ENCODE results near the gene MUC4.

The MUC4 gene

GRCh38 chr3:195815169-195815771 lies 3.5 kb upstream of the MUC4 start:
- Histone ChIP-seq H3K27me3 (ENCODE audit: insufficient read depth, low read length, poor library complexity, severe bottlenecking) (no peaks in the 10 kb centered on the region), H4K20me1 (ENCODE audit: insufficient read depth, low read length, poor library complexity, severe bottlenecking) (no peaks in the 10 kb centered on the region), H2AFZ (ENCODE audit: low read length) (no peak overlapping the region), H3F3A (ENCODE audit: low read depth) (no peaks in the 10 kb centered on the region), H3K4me3 (ENCODE audit: low read length, poor library complexity, severe bottlenecking) (no peak overlapping the region), H3K36me3 (ENCODE audit: insufficient read depth, low read length) (no peaks in the 10 kb centered on the region), H3K4me1 (ENCODE audit: insufficient read depth, low read length, poor library complexity, severe bottlenecking) (no peaks in the 10 kb centered on the region), H3K9me3 (ENCODE audit: insufficient read depth, low read depth, low read length) (no peaks in the 10 kb centered on the region), H3K9ac (ENCODE audit: low read depth, low read length, poor library complexity, severe bottlenecking) (no peak overlapping the region), H3K4me2 (ENCODE audit: low read depth, low read length, poor library complexity, severe bottlenecking) (no peak overlapping the region), H3K9me2 (replicated peaks; ENCODE audit: low read depth, low read length) (no peaks in the 10 kb centered on the region), H3K79me2 (ENCODE audit: insufficient read depth, low read length) (no peaks in the 10 kb centered on the region)
- TF ChIP-seq EZH2phosphoT487 (IDR thresholded peaks at IDR 0.05; ENCODE audit: borderline replicate concordance) (no peak), CTCF (conservative IDR thresholded peaks at IDR 0.05; ENCODE audit: low read length) (no peak)

GRCh38 chr3:195813916-195814640 lies 2.3 kb upstream of the MUC4 start:
- H4K20me1 ChIP-seq (ENCODE audit: insufficient read depth, low read length, poor library complexity, severe bottlenecking): no peaks in the 10 kb centered on the region
- no peak overlapping the region for H2AFZ ChIP-seq (ENCODE audit: low read length)
- H3K27me3 ChIP-seq (ENCODE audit: insufficient read depth, low read length, poor library complexity, severe bottlenecking): no peaks in the 10 kb centered on the region
- no peak overlapping the region for H3K9ac ChIP-seq (ENCODE audit: low read depth, low read length, poor library complexity, severe bottlenecking)
- H3K4me2 ChIP-seq (ENCODE audit: low read depth, low read length, poor library complexity, severe bottlenecking): no peak overlapping the region
- H3K36me3 ChIP-seq (ENCODE audit: insufficient read depth, low read length): no peaks in the 10 kb centered on the region
- no peaks in the 10 kb centered on the region for H3F3A ChIP-seq (ENCODE audit: low read depth)
- H3K9me3 ChIP-seq (ENCODE audit: insufficient read depth, low read depth, low read length): no peaks in the 10 kb centered on the region
- H3K9me2 ChIP-seq (replicated peaks; ENCODE audit: low read depth, low read length): no peaks in the 10 kb centered on the region
- no peak for TF ChIP-seq CTCF (conservative IDR thresholded peaks at IDR 0.05; ENCODE audit: low read length)
- no peak for TF ChIP-seq EZH2phosphoT487 (IDR thresholded peaks at IDR 0.05; ENCODE audit: borderline replicate concordance)
- no peaks in the 10 kb centered on the region for H3K4me1 ChIP-seq (ENCODE audit: insufficient read depth, low read length, poor library complexity, severe bottlenecking)
- H3K4me3 ChIP-seq (ENCODE audit: low read length, poor library complexity, severe bottlenecking): no peak overlapping the region
- no peaks in the 10 kb centered on the region for H3K79me2 ChIP-seq (ENCODE audit: insufficient read depth, low read length)

GRCh38 chr3:195812366-195812765 lies 637 bp upstream of the MUC4 start:
- Histone ChIP-seq H3K4me1 (ENCODE audit: insufficient read depth, low read length, poor library complexity, severe bottlenecking) (no peaks in the 10 kb centered on the region), H3K4me2 (ENCODE audit: low read depth, low read length, poor library complexity, severe bottlenecking) (no peak overlapping the region), H3K4me3 (ENCODE audit: low read length, poor library complexity, severe bottlenecking) (no peak overlapping the region), H3K9ac (ENCODE audit: low read depth, low read length, poor library complexity, severe bottlenecking) (no peak overlapping the region), H3K9me2 (replicated peaks; ENCODE audit: low read depth, low read length) (no peaks in the 10 kb centered on the region), H3F3A (ENCODE audit: low read depth) (no peaks in the 10 kb centered on the region), H3K79me2 (ENCODE audit: insufficient read depth, low read length) (no peaks in the 10 kb centered on the region), H2AFZ (ENCODE audit: low read length) (no peak overlapping the region), H4K20me1 (ENCODE audit: insufficient read depth, low read length, poor library complexity, severe bottlenecking) (no peaks in the 10 kb centered on the region), H3K27me3 (ENCODE audit: insufficient read depth, low read length, poor library complexity, severe bottlenecking) (no peaks in the 10 kb centered on the region), H3K9me3 (ENCODE audit: insufficient read depth, low read depth, low read length) (no peaks in the 10 kb centered on the region), H3K36me3 (ENCODE audit: insufficient read depth, low read length) (no peaks in the 10 kb centered on the region)
- TF ChIP-seq CTCF (conservative IDR thresholded peaks at IDR 0.05; ENCODE audit: low read length) (no peak), EZH2phosphoT487 (IDR thresholded peaks at IDR 0.05; ENCODE audit: borderline replicate concordance) (no peak)
